Muscle layer of duodenum (tissue), 2 donors: ENCODE data around the gene MAPRE2.

Experiments used
- H3K27ac ChIP-seq: one replicate; pipeline ENCODE4 v1.7.0; 2013; ENCODE audit warnings: mild to moderate bottlenecking, low read length
- H3K27me3 ChIP-seq: one replicate; pipeline ENCODE4 v1.7.0; 2013; ENCODE audit warnings: low read depth, mild to moderate bottlenecking, control low read depth, low read length
- H3K36me3 ChIP-seq, 2 donors: one replicate each; pipeline ENCODE4 v1.7.0; 2013; ENCODE audit warnings: low read length in 2 of 2, control low read depth in 1 of 2, mild to moderate bottlenecking in 1 of 2; ENCODE audit not compliant: insufficient read depth in 2 of 2, control insufficient read depth in 1 of 2
- H3K4me1 ChIP-seq, 2 donors: one replicate each; pipeline ENCODE4 v1.7.0; 2013; ENCODE audit warnings: low read length in 2 of 2, mild to moderate bottlenecking in 2 of 2, control low read depth in 1 of 2, moderate library complexity in 1 of 2; ENCODE audit not compliant: insufficient read depth in 2 of 2, control insufficient read depth in 1 of 2
- H3K4me3 ChIP-seq, 2 donors: one replicate each; pipeline ENCODE4 v1.7.0; 2013; ENCODE audit warnings: low read length in 2 of 2, low read depth in 1 of 2, mild to moderate bottlenecking in 1 of 2
- H3K9me3 ChIP-seq, 2 donors: one replicate each; pipeline ENCODE4 v1.7.0; 2013; ENCODE audit warnings: low read length in 2 of 2, control low read depth in 1 of 2, mild to moderate bottlenecking in 1 of 2; ENCODE audit not compliant: control insufficient read depth in 1 of 2
- donor health status: healthy.

MAPRE2 gene

GRCh38 chr18:35112696-35113095 lies 71.5 kb downstream of the MAPRE2 start:
- H3K27ac ChIP-seq: no peak overlapping the region
- H3K36me3 ChIP-seq: no peaks in the 10 kb centered on the region
- no peaks in the 10 kb centered on the region for H3K27me3 ChIP-seq
- no peak overlapping the region for H3K4me3 ChIP-seq
- H3K9me3 ChIP-seq: peaks cover 0 to 8% of the 10 kb centered on the region in 2 donors
- H3K4me1 ChIP-seq: peaks cover 8% of the 10 kb centered on the region in 2 donors

- Histone ChIP-seq H3K4me1 (peaks cover 19 to 21% of the 10 kb centered on the region in 2 donors), H3K36me3 (no peaks in the 10 kb centered on the region), H3K4me3 (no peak overlapping the region), H3K27ac (no peak overlapping the region), H3K27me3 (no peaks in the 10 kb centered on the region), H3K9me3 (peaks cover 0 to 8% of the 10 kb centered on the region in 2 donors)
Measured at GRCh38 chr18:35114305-35114704, 73.1 kb downstream of the MAPRE2 start.

- H3K27ac ChIP-seq: peak overlapping the region; percentile 72
- no peaks in the 10 kb centered on the region for H3K36me3 ChIP-seq
- no peaks in the 10 kb centered on the region for H3K9me3 ChIP-seq
- H3K27me3 ChIP-seq: no peaks in the 10 kb centered on the region
- no peak overlapping the region for H3K4me3 ChIP-seq
- H3K4me1 ChIP-seq: peaks cover 19 to 35% of the 10 kb centered on the region in 2 donors
Measured at GRCh38 chr18:35116784-35117318, 75.6 kb downstream of the MAPRE2 start.

GRCh38 chr18:35117372-35117771 lies 76.2 kb downstream of the MAPRE2 start:
- no peaks in the 10 kb centered on the region for H3K36me3 ChIP-seq
- peaks cover 19 to 35% of the 10 kb centered on the region in 2 donors for H3K4me1 ChIP-seq
- H3K27me3 ChIP-seq: no peaks in the 10 kb centered on the region
- H3K4me3 ChIP-seq: no peak overlapping the region
- H3K9me3 ChIP-seq: no peaks in the 10 kb centered on the region
- peak overlapping the region; percentile 72 for H3K27ac ChIP-seq

GRCh38 chr18:35117951-35118411 lies 76.8 kb downstream of the MAPRE2 start:
- H3K9me3 ChIP-seq: no peaks in the 10 kb centered on the region
- H3K4me1 ChIP-seq: peaks cover 19 to 35% of the 10 kb centered on the region in 2 donors
- H3K36me3 ChIP-seq: no peaks in the 10 kb centered on the region
- H3K27me3 ChIP-seq: no peaks in the 10 kb centered on the region
- peak overlapping the region; percentile 72 for H3K27ac ChIP-seq
- peak overlapping the region; percentile 4 to 22 for H3K4me3 ChIP-seq

- Histone ChIP-seq H3K4me1 (peaks cover 19 to 35% of the 10 kb centered on the region in 2 donors), H3K27me3 (no peaks in the 10 kb centered on the region), H3K9me3 (no peaks in the 10 kb centered on the region), H3K36me3 (no peaks in the 10 kb centered on the region), H3K27ac (peak overlapping the region; percentile 72), H3K4me3 (peak overlapping the region in 1 of 2 donors; percentile 4)
Measured at GRCh38 chr18:35118641-35119040, 77.4 kb downstream of the MAPRE2 start.

GRCh38 chr18:35121038-35121437 lies 79.8 kb downstream of the MAPRE2 start:
- Histone ChIP-seq H3K27me3 (no peaks in the 10 kb centered on the region), H3K36me3 (no peaks in the 10 kb centered on the region), H3K4me1 (peaks cover 19 to 35% of the 10 kb centered on the region in 2 donors), H3K9me3 (no peaks in the 10 kb centered on the region), H3K27ac (no peak overlapping the region), H3K4me3 (no peak overlapping the region)

GRCh38 chr18:35121531-35121930 lies 80.3 kb downstream of the MAPRE2 start:
- no peaks in the 10 kb centered on the region for H3K27me3 ChIP-seq
- H3K36me3 ChIP-seq: no peaks in the 10 kb centered on the region
- H3K4me3 ChIP-seq: no peak overlapping the region
- peaks cover 19 to 35% of the 10 kb centered on the region in 2 donors for H3K4me1 ChIP-seq
- H3K27ac ChIP-seq: no peak overlapping the region
- H3K9me3 ChIP-seq: no peaks in the 10 kb centered on the region

- Histone ChIP-seq H3K27ac (no peak overlapping the region), H3K27me3 (no peaks in the 10 kb centered on the region), H3K4me3 (no peak overlapping the region), H3K9me3 (no peaks in the 10 kb centered on the region), H3K4me1 (peaks cover 11 to 27% of the 10 kb centered on the region in 2 donors), H3K36me3 (peaks cover 7 to 10% of the 10 kb centered on the region in 2 donors)
Measured at GRCh38 chr18:35122586-35123224, 81.5 kb downstream of the MAPRE2 start.

GRCh38 chr18:35123811-35124210 lies 82.6 kb downstream of the MAPRE2 start:
- no peaks in the 10 kb centered on the region for H3K27me3 ChIP-seq
- H3K4me1 ChIP-seq: peaks cover 1 to 17% of the 10 kb centered on the region in 2 donors
- no peaks in the 10 kb centered on the region for H3K9me3 ChIP-seq
- no peak overlapping the region for H3K27ac ChIP-seq
- H3K4me3 ChIP-seq: no peak overlapping the region
- H3K36me3 ChIP-seq: peaks cover 7 to 17% of the 10 kb centered on the region in 2 donors

- Histone ChIP-seq H3K4me3 (no peak overlapping the region), H3K9me3 (no peaks in the 10 kb centered on the region), H3K27me3 (no peaks in the 10 kb centered on the region), H3K36me3 (peaks cover 17 to 32% of the 10 kb centered on the region in 2 donors), H3K27ac (no peak overlapping the region), H3K4me1 (peaks cover 0 to 5% of the 10 kb centered on the region in 2 donors)
Measured at GRCh38 chr18:35127201-35127600, 86.0 kb downstream of the MAPRE2 start.
